Lower lobe of right lung (tissue), 2 donors: ENCODE measurements around the gene CNKSR1. TPM values are rescaled to one million over a fixed set of nuclear protein-coding genes. Genes with fewer than 3 reads are reported as not detected.

ENCODE experiments used
- ATAC-seq, 2 donors: fragments of 200-7000 bp; cut with Tn5 transposase; one replicate each; pipeline ENCODE4 v1.9.1; 2020 to 2022; ENCODE audit warnings: mild to moderate bottlenecking in 2 of 2, moderate library complexity in 2 of 2
- DNase-seq: peaks from one replicate; pipeline ENCODE4 v3.0.0-alpha.2; 2020
- H3K27ac ChIP-seq: fragments of 200-600 bp; one replicate; pipeline ENCODE4 v1.8.0; 2022
- H3K27me3 ChIP-seq: fragments of 200-600 bp; one replicate; pipeline ENCODE4 v1.8.0; 2022; ENCODE audit warnings: low read depth
- H3K36me3 ChIP-seq: fragments of 200-600 bp; one replicate; pipeline ENCODE4 v1.8.0; 2022; ENCODE audit warnings: mild to moderate bottlenecking
- H3K4me1 ChIP-seq: fragments of 200-600 bp; one replicate; pipeline ENCODE4 v1.8.0; 2022
- H3K4me3 ChIP-seq: fragments of 200-600 bp; one replicate; pipeline ENCODE4 v1.8.0; 2022; ENCODE audit warnings: mild to moderate bottlenecking
- H3K9me3 ChIP-seq: fragments of 200-600 bp; one replicate; pipeline ENCODE4 v1.8.0; 2022
- CTCF ChIP-seq: fragments of 200-600 bp; IDR thresholded peaks from one replicate; pipeline ENCODE4 v1.8.0; 2022; ENCODE audit warnings: antibody characterized with exemption, mild to moderate bottlenecking
- intact Hi-C: fragments of 100-400 bp; cut with DNase I; formaldehyde crosslinking; loops from one replicate; pipeline ENCODE4 v1.11.0; 2022
- long read RNA-seq: library from polyadenylated mRNA; unstranded; transcript quantifications from one replicate; pipeline ENCODE4 v2.0.0, GENCODE V29; 2021
- total RNA-seq: library from RNA; stranded (reverse); fragmentation: NEBNext Ultra II Directional; extraction: Animal tissue kit (Norgen Biotek cat#: 25700); gene quantifications from one replicate; pipeline ENCODE4 v1.2.1, GENCODE V29; 2021
- donor health status: DM: no; HTN: yes; CAD: no; lungs with severe emphysema.

CNKSR1 gene
- 25.0 TPM for total RNA-seq
- long read RNA-seq, partial matches to known transcripts: 8 of 19 reads
- long read RNA-seq, other reads (novel, unspliced or antisense): 7 of 19 reads

- H3K27ac ChIP-seq: peak within 1 kb of the TSS; percentile 72
- intact Hi-C loops: no loop called here
- no peaks in the 10 kb centered on the region for H3K9me3 ChIP-seq
- ATAC-seq: peak; percentile 97 to 98
- TF ChIP-seq CTCF: peak; percentile 25
- H3K36me3 ChIP-seq: peaks cover 9% of the 10 kb centered on the region
- no peaks in the 10 kb centered on the region for H3K4me1 ChIP-seq
- no peaks in the 10 kb centered on the region for H3K27me3 ChIP-seq
- H3K4me3 ChIP-seq: peak within 1 kb of the TSS; percentile 44
- DNase-seq: peak; percentile 90
These were observed at the start of gene CNKSR1 for GRCh38 chr1:26177182-26177684. TSS of gene CNKSR1 (plus strand) at chr1:26177491. CDS start at chr1:26177548, 57 bp downstream.

GRCh38 chr1:26129778-26130177, 47.5 kb upstream of the CNKSR1 start:
- H3K27ac ChIP-seq: no peak overlapping the region
- intact Hi-C loops: no loop called here

GRCh38 chr1:26130695-26131094, 46.6 kb upstream of the CNKSR1 start:
- no peak for DNase-seq
- Histone ChIP-seq H3K36me3 (no peaks in the 10 kb centered on the region), H3K27me3 (no peaks in the 10 kb centered on the region), H3K4me1 (peaks cover 26% of the 10 kb centered on the region), H3K27ac (no peak overlapping the region), H3K9me3 (no peaks in the 10 kb centered on the region), H3K4me3 (no peak overlapping the region)
- no peak for TF ChIP-seq CTCF
- intact Hi-C loops: no loop called here
- no peak for ATAC-seq

More at GRCh38 chr1:26129778-26130177, 47.5 kb upstream of the CNKSR1 start:
- Histone ChIP-seq H3K9me3 (no peaks in the 10 kb centered on the region), H3K4me1 (peaks cover 35% of the 10 kb centered on the region), H3K36me3 (no peaks in the 10 kb centered on the region), H3K27me3 (no peaks in the 10 kb centered on the region), H3K4me3 (no peak overlapping the region)
- DNase-seq (no peak), ATAC-seq (no peak)
- no peak for TF ChIP-seq CTCF

- H3K9me3 ChIP-seq: no peaks in the 10 kb centered on the region
- ATAC-seq (no peak), DNase-seq (no peak)
- H3K4me3 ChIP-seq: no peak overlapping the region
- TF ChIP-seq CTCF: no peak
- intact Hi-C loops: no loop called here
- H3K27ac ChIP-seq: no peak overlapping the region
- peaks cover 12% of the 10 kb centered on the region for H3K4me1 ChIP-seq
- H3K27me3 ChIP-seq: no peaks in the 10 kb centered on the region
- no peaks in the 10 kb centered on the region for H3K36me3 ChIP-seq
These were observed 45.0 kb upstream of the CNKSR1 start for GRCh38 chr1:26132128-26132833.

GRCh38 chr1:26132834-26133167, 44.5 kb upstream of the CNKSR1 start:
- DNase-seq (no peak), ATAC-seq (no peak)
- Histone ChIP-seq H3K4me3 (no peak overlapping the region), H3K27me3 (no peaks in the 10 kb centered on the region), H3K9me3 (no peaks in the 10 kb centered on the region), H3K27ac (no peak overlapping the region), H3K4me1 (peaks cover 7% of the 10 kb centered on the region), H3K36me3 (no peaks in the 10 kb centered on the region)
- intact Hi-C loops: no loop called here
- no peak for TF ChIP-seq CTCF
